TTC549 (cell line): Measurements from ENCODE around the gene DNAJB4.
"Not testable (repeated sequence)": the region's sequence is repeated elsewhere in the genome, so short reads cannot be mapped to it uniquely, and the experiment has no call there.

Experiments
- FAIRE-seq: peaks from 2 replicates; lab custom pipeline; 2012; peaks lifted over from hg19 to GRCh38; lab: Jason Lieb, UNC

DNAJB4 gene

DNA sequence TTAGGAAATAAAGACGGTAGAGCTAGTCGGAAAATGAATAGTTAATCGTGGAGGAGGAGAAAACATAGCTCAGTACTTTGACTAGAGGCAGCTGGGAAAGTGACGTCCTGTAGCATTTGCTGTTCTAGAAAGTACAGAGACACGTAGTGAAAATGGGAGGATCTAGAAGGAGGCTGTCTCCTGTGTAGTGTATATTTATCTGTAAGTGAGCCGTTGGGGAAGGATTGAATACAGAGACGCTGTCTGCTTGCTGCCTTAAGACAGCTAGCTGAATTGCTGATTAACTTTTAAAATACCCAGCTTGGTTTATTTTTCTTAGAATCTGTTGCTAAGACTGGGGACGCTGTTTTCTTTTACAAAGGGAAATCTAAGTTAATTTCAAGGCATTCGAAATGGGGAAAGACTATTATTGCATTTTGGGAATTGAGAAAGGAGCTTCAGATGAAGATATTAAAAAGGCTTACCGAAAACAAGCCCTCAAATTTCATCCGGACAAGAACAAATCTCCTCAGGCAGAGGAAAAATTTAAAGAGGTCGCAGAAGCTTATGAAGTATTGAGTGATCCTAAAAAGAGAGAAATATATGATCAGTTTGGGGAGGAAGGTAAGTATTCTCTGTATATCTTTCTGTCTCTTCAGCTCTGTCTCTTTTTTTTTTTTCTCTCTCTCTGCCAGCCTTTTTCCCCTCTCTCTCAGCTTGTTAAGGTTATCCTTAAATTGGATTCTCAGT lies at the start of gene DNAJB4:
Gene DNAJB4 (plus strand): TSS at position 221 of the 729 bp plus-strand sequence. CDS start 172 bp downstream, at position 393.
- peak; percentile 97 for FAIRE-seq

GRCh38 chr1:77955709-77956108 lies 49.0 kb upstream of the DNAJB4 start:
- FAIRE-seq = no peak

DNA sequence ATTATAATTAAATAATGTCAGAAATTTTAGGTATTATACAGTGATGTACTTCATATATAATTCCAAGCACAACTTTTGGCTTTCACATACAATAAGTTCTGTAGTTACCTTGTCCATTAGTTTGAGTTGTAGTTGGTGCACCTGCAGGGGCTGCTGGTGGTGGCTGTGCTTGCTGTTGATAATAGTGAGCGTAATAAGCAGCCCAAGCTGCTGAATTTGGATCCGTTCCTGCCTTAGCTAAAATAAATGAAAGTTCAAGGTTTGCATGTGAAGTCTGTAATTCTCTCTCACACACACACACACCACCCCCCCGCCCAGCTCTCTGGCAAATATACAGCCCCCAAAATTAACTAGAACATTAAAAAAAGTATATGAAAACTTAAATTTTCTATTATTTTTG lies 48.3 kb upstream of the DNAJB4 start:
- no peak for FAIRE-seq

GRCh38 chr1:77958391-77958790 lies 46.3 kb upstream of the DNAJB4 start:
- FAIRE-seq = no peak

DNA sequence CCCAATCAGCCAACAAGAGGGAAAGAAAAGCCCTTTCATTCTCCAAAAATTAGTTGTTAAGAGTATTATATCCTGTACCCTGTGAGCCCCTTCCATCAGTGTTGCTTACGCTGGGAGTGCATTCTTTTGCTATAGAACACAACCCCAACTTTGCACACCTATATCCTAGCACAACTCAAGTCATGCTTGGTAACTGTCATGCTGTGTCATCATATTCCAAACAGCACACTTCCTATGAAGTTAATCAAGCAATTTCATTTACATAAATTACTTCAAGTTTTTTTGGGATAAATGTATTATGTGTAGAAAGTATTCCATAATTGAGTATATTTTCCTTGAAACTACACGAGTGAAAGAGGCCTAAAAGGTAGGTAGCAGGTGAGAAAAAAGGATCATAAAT lies 45.9 kb upstream of the DNAJB4 start:
- no peak for FAIRE-seq

GRCh38 chr1:77961392-77961791 lies 43.3 kb upstream of the DNAJB4 start:
- FAIRE-seq = no peak

- no peak for FAIRE-seq
These were observed 38.4 kb upstream of the DNAJB4 start for GRCh38 chr1:77966291-77966690.

- FAIRE-seq = no peak
These were observed 34.5 kb upstream of the DNAJB4 start for GRCh38 chr1:77970192-77970591.

DNA sequence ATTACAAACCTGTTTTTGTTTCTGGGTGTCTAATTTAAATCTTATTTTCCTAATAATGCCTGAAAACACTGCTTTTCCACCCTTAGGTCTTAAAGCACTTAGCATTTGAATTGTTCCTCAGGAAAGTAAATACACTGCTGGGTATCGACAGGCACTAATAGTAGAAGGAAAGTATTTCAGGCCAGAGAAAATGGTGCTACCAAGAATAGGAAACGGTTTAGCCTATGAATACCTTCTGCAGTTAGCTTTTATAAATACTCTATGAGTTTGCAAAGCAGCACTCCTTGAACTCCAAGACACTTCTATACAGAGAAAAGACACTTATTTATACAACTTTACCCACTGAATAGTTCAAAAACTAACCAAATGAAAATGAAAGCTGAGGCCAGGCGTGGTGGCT lies 32.7 kb upstream of the DNAJB4 start:
- FAIRE-seq = no peak

GRCh38 chr1:77975386-77975785 lies 29.4 kb upstream of the DNAJB4 start:
- no peak for FAIRE-seq

DNA sequence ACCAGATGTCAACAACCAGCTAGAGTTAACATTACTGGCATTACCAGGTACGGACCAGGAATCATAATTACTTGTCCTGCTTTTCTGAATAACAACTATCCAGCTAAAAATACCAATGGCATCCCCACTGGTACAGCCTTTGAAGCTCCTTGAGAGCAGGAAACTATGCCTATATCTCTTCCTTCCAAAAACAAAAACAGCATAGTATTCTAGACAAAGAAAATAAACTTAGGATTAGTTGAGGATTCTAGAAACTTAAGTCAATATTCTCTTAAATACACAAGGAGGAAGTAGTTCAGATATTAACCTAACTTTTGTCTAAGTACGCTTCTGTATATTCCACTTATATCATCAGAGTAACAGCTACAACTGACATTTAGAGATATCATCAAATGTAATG lies 28.8 kb upstream of the DNAJB4 start:
- no peak for FAIRE-seq

DNA sequence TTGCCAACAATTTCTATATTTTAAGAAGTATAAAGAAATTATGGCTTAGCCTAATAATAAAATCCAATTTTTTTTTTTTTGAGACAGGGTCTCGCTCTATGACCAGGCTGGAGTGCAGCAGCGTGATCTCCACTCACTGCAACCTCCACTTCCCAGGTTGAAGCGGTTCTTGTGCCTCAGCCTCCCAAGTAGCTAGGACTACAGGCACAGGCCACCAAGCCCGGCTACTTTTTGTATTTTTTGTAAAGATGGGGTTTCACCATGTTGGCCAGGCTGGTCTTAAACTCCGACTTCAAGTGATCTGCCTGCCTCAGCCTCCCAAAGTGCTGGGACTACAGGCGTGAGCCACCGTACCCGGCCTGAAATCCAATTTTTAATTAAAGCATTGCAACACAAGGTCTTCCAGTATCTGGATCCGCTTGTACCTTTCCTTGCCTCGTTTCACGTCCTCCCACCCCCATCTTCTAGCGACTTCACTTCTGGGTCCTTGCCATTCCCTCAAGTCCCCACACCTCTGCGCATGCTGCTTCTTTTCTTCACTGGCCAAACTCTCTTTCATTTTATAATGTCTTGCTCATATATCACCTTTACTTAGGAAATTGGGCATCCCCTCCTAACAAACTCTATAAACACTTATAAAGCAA lies 28.2 kb upstream of the DNAJB4 start:
- FAIRE-seq = no peak

DNA sequence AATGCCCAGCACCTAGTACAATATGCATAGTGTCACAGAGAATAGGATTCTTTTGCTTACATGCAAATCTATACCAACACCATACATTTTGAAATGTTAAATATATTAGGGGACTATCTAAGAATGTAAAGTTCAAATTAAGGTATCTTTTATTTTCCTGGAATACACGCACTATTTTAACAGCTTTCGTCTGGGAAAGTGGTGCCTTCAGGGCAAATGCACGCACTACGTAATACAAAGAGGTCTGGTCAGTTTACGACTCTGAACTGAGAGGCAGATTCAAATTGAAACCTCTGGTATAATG lies 26.8 kb upstream of the DNAJB4 start:
- FAIRE-seq = no peak

- FAIRE-seq = no peak
These were observed 26.3 kb upstream of the DNAJB4 start for GRCh38 chr1:77978293-77978968.

GRCh38 chr1:77978969-77979876 lies 25.5 kb upstream of the DNAJB4 start, which contains the start of gene FUBP1:
FUBP1 (minus strand) TSS chr1:77979072; CDS start chr1:77979004, 68 bp downstream.
- peak; percentile 84 for FAIRE-seq

- not testable (repeated sequence) for FAIRE-seq
These were observed 21.3 kb upstream of the DNAJB4 start for GRCh38 chr1:77983352-77983996.

DNA sequence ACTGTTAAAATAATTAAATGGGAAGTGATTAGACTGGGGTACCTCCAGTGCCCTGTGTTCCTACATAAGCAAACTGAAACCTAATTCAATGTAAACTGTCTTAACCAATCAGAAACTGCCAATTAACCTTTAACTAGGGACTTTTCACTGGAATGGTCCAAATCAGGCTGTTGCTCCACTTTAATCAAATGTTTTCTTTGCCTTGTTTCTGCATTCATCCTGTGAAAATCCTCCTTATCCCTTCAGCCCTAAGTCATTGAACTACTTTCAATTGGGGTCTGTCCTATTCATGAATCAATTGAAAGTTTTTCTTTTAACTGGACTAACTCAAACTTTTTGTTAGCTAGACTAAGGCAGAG lies 20.8 kb upstream of the DNAJB4 start:
- no peak for FAIRE-seq

- no peak for FAIRE-seq
These were observed 20.1 kb upstream of the DNAJB4 start for GRCh38 chr1:77984629-77985028.

- FAIRE-seq = no peak
These were observed 17.9 kb upstream of the DNAJB4 start for GRCh38 chr1:77986810-77987209.

- FAIRE-seq = no peak
These were observed 16.8 kb upstream of the DNAJB4 start for GRCh38 chr1:77987919-77988318.

DNA sequence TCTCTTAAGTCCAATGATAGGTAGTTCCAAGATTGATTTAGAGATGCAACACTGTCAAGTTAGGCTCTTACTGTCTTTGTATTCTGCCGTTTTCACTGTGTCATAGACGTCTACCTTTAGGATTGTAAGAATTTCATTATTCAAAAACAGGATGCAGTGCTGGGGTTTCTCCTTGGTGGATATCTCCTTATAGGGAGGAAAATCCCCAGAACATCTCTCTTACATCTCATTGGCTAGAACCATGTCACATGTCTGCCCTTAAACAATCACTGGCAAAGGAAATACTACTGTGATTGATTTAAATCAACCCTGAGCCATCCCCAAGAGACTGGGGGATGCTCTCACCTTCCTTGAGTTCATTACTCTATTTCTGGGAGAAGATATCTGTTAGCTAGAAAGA lies 15.0 kb upstream of the DNAJB4 start:
- no peak for FAIRE-seq

- FAIRE-seq = no peak
These were observed 14.0 kb upstream of the DNAJB4 start for GRCh38 chr1:77990629-77991204.
